ENCODE results near the gene CUEDC2.

CUEDC2 gene

DNA sequence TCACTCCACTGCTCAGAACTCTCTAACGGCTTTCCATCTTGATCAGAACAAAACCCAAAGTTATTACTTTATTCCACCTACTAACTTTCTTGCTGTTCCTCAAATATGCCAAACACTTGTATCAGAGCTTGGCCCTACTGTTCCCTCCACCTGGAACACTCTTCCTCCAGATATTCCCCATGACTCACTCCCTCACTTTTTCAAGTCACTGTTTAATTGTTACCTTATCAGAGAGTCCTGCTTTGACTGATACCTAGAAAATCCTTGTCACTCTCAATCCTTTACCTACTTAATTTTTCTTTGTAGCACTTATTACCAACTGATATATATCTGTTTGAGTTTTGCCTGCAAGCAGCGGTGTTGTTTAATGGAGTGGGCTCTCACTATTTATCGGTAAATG is 42.5 kb downstream of the CUEDC2 start:
- H3K36me3 ChIP-seq (ENCODE audit: insufficient read depth, low read length): no peaks in the 10 kb centered on the region
- H3K4me1 ChIP-seq (ENCODE audit: insufficient read depth, low read length, severe bottlenecking): peaks cover 6% of the 10 kb centered on the region
- TF ChIP-seq, protein P1, sequence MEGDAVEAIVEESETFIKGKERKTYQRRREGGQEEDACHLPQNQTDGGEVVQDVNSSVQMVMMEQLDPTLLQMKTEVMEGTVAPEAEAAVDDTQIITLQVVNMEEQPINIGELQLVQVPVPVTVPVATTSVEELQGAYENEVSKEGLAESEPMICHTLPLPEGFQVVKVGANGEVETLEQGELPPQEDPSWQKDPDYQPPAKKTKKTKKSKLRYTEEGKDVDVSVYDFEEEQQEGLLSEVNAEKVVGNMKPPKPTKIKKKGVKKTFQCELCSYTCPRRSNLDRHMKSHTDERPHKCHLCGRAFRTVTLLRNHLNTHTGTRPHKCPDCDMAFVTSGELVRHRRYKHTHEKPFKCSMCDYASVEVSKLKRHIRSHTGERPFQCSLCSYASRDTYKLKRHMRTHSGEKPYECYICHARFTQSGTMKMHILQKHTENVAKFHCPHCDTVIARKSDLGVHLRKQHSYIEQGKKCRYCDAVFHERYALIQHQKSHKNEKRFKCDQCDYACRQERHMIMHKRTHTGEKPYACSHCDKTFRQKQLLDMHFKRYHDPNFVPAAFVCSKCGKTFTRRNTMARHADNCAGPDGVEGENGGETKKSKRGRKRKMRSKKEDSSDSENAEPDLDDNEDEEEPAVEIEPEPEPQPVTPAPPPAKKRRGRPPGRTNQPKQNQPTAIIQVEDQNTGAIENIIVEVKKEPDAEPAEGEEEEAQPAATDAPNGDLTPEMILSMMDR (IDR thresholded peaks at IDR 0.05; ENCODE audit: low read length): no peak
- no peak for TF ChIP-seq EZH2 (IDR thresholded peaks at IDR 0.05; ENCODE audit: borderline replicate concordance, low read length)
- no peak overlapping the region for H3K4me3 ChIP-seq (ENCODE audit: low read depth, low read length, poor library complexity, severe bottlenecking)
- H4K20me1 ChIP-seq (ENCODE audit: insufficient read depth, low read length): no peaks in the 10 kb centered on the region
- no peak overlapping the region for H3K4me2 ChIP-seq (ENCODE audit: low read length)
- H3K27ac ChIP-seq (ENCODE audit: low read depth, low read length, poor library complexity, severe bottlenecking): no peak overlapping the region
- H3F3A ChIP-seq (ENCODE audit: insufficient read depth, low read length): no peaks in the 10 kb centered on the region
- H3K9ac ChIP-seq (ENCODE audit: low read length): no peak overlapping the region
- no peaks in the 10 kb centered on the region for H3K9me2 ChIP-seq (ENCODE audit: low read depth, low read length)
- no peak overlapping the region for H2AFZ ChIP-seq (ENCODE audit: low read length)
- H3K9me3 ChIP-seq (ENCODE audit: low read length): no peaks in the 10 kb centered on the region
- no peaks in the 10 kb centered on the region for H3K79me2 ChIP-seq (ENCODE audit: insufficient read depth, low read length)
- H3K27me3 ChIP-seq (ENCODE audit: insufficient read depth, low read length): no peaks in the 10 kb centered on the region

DNA sequence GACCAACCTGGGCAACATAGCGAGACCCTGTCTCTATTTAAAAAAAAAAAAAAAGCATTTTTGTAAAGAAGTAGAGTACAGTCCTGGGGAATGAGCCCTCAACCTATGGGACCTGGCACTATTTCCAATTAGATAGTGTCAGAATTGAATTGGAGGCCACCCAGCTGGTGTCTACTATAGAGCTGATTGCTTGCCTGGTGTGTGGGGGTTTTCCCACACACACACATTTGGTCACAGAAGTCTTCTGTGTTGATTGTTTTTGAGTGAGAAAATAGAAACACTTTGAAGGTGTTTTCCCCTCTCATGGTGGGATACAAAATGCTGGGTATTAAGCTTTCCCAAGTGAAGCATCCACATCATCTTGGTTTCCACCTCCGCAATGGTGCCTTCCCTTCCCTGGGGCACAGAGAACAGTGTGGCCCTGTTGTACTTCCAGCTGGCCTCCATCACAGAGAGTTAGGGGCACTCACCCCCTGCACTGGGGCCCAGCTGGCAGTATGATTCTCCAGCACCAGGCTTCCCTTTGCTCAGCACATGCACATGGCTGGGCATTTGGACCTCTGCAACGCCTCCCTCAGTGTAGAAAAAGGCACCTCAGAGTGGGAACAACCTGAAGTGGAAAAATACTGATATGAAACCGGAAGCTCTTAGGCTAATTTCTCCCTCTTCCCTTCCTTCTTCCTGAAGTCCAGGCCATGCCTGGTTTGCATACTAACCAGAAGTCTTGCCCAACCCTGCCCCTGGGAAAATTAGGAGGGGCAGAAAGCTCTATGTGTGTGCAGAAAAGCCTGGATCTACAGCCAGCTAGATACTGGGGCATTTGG is 47.6 kb downstream of the CUEDC2 start:
- Histone ChIP-seq H3K4me1 (ENCODE audit: insufficient read depth, low read length, severe bottlenecking) (no peaks in the 10 kb centered on the region), H3K27ac (ENCODE audit: low read depth, low read length, poor library complexity, severe bottlenecking) (no peak overlapping the region), H3K9me3 (ENCODE audit: low read length) (no peaks in the 10 kb centered on the region), H3K27me3 (ENCODE audit: insufficient read depth, low read length) (no peaks in the 10 kb centered on the region), H3K9me2 (ENCODE audit: low read depth, low read length) (no peaks in the 10 kb centered on the region), H3K9ac (ENCODE audit: low read length) (no peak overlapping the region), H3K36me3 (ENCODE audit: insufficient read depth, low read length) (peaks cover 15% of the 10 kb centered on the region; the same call in 1 of the 2 replicates), H3K79me2 (ENCODE audit: insufficient read depth, low read length) (no peaks in the 10 kb centered on the region), H3K4me2 (ENCODE audit: low read length) (no peak overlapping the region), H4K20me1 (ENCODE audit: insufficient read depth, low read length) (no peaks in the 10 kb centered on the region), H3F3A (ENCODE audit: insufficient read depth, low read length) (no peaks in the 10 kb centered on the region), H2AFZ (ENCODE audit: low read length) (no peak overlapping the region), H3K4me3 (ENCODE audit: low read depth, low read length, poor library complexity, severe bottlenecking) (no peak overlapping the region)
- TF ChIP-seq, protein P1 (IDR thresholded peaks at IDR 0.05; ENCODE audit: low read length): no peak
- TF ChIP-seq EZH2 (IDR thresholded peaks at IDR 0.05; ENCODE audit: borderline replicate concordance, low read length): no peak

DNA sequence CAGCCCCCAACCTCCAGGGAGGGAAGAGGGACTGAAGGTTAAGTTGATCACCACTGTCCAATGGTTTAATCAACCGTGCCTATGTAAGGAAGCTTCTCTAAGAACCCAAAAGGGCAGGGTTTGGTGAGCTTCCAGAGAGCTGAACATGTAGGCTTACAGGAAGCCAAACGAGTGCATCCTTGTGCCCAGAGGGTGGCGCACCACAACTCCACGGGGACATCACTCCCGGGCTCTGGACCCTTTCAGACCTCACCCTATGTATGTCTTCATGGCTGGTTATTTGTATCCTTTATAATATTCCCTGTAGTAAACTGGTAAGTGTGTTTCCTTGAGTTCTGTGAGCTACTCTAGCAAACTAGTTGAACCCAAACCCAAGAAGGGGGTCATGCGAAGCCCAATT is 48.3 kb downstream of the CUEDC2 start:
- no peak overlapping the region for H2AFZ ChIP-seq (ENCODE audit: low read length)
- no peaks in the 10 kb centered on the region for H3K4me1 ChIP-seq (ENCODE audit: insufficient read depth, low read length, severe bottlenecking)
- no peak overlapping the region for H3K9ac ChIP-seq (ENCODE audit: low read length)
- no peak overlapping the region for H3K27ac ChIP-seq (ENCODE audit: low read depth, low read length, poor library complexity, severe bottlenecking)
- H3K36me3 ChIP-seq (ENCODE audit: insufficient read depth, low read length): peaks cover 18% of the 10 kb centered on the region; the same call in 1 of the 2 replicates
- H4K20me1 ChIP-seq (ENCODE audit: insufficient read depth, low read length): no peaks in the 10 kb centered on the region
- no peak for TF ChIP-seq EZH2 (IDR thresholded peaks at IDR 0.05; ENCODE audit: borderline replicate concordance, low read length)
- TF ChIP-seq, protein P1 (IDR thresholded peaks at IDR 0.05; ENCODE audit: low read length): peak; percentile 28; the same call in 1 of the 2 replicates
- H3K4me3 ChIP-seq (ENCODE audit: low read depth, low read length, poor library complexity, severe bottlenecking): no peak overlapping the region
- no peaks in the 10 kb centered on the region for H3K9me3 ChIP-seq (ENCODE audit: low read length)
- no peaks in the 10 kb centered on the region for H3F3A ChIP-seq (ENCODE audit: insufficient read depth, low read length)
- H3K9me2 ChIP-seq (ENCODE audit: low read depth, low read length): no peaks in the 10 kb centered on the region
- no peaks in the 10 kb centered on the region for H3K27me3 ChIP-seq (ENCODE audit: insufficient read depth, low read length)
- no peak overlapping the region for H3K4me2 ChIP-seq (ENCODE audit: low read length)
- H3K79me2 ChIP-seq (ENCODE audit: insufficient read depth, low read length): no peaks in the 10 kb centered on the region
